Neural cell (in vitro differentiated cells): ENCODE results near the gene SLC6A3.

Experiments
- CTCF ChIP-seq: fragments of 450-650 bp; IDR thresholded peaks from 2 replicates; pipeline ENCODE4 v1.5.1; 2014; ENCODE audit warnings: antibody characterized with exemption, mild to moderate bottlenecking, moderate library complexity; ENCODE audit not compliant: poor library complexity, severe bottlenecking
- EP300 ChIP-seq: fragments of 450-650 bp; conservative IDR thresholded peaks from 2 replicates; pipeline ENCODE4 v1.6.1; 2014; ENCODE audit warnings: antibody characterized with exemption, mild to moderate bottlenecking, moderate library complexity; ENCODE audit not compliant: poor library complexity, severe bottlenecking
- EZH2 ChIP-seq: fragments of 200-600, 300-800 bp; shearing (Covaris generic), sonication (generic); IDR thresholded peaks from 2 replicates; pipeline ENCODE4 v1.6.1; 2014; ENCODE audit warnings: antibody characterized with exemption, low read length, borderline replicate concordance, mild to moderate bottlenecking; ENCODE audit not compliant: insufficient read depth, poor library complexity, severe bottlenecking
- POLR2AphosphoS5 ChIP-seq: IDR thresholded peaks from 2 replicates; pipeline ENCODE4 v1.6.1; 2012
- RAD21 ChIP-seq: fragments of 450-650 bp; conservative IDR thresholded peaks from 2 replicates; pipeline ENCODE4 v1.6.1; 2014; ENCODE audit warnings: antibody characterized with exemption, mild to moderate bottlenecking, moderate library complexity
- SMC3 ChIP-seq: fragments of 450-650 bp; conservative IDR thresholded peaks from 2 replicates; pipeline ENCODE4 v1.6.1; 2014; ENCODE audit warnings: antibody characterized with exemption, mild to moderate bottlenecking, moderate library complexity; ENCODE audit not compliant: poor library complexity
- TF ChIP-seq, protein P1 (sequence below): IDR thresholded peaks from 2 replicates; pipeline ENCODE4 v1.6.1; 2012; ENCODE audit warnings: borderline replicate concordance

DNA sequence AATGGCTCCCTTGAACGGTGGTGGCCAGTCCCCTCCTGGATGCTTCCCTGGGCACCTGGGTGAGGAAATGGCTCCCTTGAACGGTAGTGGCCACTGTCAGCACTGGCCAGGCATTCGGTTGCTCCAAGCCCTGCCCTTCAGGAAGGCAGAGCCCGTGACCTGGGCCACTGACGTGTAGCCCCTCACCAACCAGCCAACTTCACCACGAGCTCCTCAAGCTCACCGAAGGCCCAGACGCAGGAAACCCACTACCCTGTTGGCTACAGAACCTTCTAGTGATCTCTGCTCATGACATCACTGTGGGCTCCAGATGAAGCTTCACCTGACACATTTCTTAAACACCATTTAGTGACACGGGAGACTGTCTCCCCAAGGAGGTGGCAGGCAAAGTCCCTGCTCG, 9.2 kb downstream of the SLC6A3 start:
- no peak for TF ChIP-seq CTCF
- TF ChIP-seq POLR2AphosphoS5: no peak
- TF ChIP-seq SMC3: no peak
- TF ChIP-seq, protein P1, sequence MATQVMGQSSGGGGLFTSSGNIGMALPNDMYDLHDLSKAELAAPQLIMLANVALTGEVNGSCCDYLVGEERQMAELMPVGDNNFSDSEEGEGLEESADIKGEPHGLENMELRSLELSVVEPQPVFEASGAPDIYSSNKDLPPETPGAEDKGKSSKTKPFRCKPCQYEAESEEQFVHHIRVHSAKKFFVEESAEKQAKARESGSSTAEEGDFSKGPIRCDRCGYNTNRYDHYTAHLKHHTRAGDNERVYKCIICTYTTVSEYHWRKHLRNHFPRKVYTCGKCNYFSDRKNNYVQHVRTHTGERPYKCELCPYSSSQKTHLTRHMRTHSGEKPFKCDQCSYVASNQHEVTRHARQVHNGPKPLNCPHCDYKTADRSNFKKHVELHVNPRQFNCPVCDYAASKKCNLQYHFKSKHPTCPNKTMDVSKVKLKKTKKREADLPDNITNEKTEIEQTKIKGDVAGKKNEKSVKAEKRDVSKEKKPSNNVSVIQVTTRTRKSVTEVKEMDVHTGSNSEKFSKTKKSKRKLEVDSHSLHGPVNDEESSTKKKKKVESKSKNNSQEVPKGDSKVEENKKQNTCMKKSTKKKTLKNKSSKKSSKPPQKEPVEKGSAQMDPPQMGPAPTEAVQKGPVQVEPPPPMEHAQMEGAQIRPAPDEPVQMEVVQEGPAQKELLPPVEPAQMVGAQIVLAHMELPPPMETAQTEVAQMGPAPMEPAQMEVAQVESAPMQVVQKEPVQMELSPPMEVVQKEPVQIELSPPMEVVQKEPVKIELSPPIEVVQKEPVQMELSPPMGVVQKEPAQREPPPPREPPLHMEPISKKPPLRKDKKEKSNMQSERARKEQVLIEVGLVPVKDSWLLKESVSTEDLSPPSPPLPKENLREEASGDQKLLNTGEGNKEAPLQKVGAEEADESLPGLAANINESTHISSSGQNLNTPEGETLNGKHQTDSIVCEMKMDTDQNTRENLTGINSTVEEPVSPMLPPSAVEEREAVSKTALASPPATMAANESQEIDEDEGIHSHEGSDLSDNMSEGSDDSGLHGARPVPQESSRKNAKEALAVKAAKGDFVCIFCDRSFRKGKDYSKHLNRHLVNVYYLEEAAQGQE: no peak
- no peak for TF ChIP-seq EZH2
- no peak for TF ChIP-seq RAD21
- TF ChIP-seq EP300: no peak
